Measurements from ENCODE around the gene BICD1. TPM values are rescaled to one million over a fixed set of nuclear protein-coding genes. Genes with fewer than 3 reads are reported as not detected.

The BICD1 gene
- total RNA-seq, 1 donor from 2014 or later = 561 TPM

DNA sequence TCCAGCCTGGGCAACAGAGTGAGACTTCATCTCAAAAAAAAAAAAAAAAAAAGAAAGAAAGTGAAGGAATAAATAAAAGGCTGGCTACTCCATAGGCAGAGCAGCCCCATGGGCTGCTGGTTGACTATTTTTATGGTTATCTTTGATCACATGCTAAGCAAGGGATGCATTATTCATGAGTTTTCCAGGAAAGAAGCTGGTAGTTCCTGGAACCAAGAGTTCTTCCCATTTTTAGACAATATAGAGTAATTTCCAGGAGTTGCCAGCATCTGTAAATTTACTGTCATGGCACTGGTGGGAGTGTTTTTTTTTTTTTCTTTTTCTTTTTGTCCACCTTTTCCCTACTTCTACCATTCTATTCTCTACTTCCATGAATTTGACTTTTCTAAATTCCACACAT lies 316.9 kb downstream of the BICD1 start:
- DNase-seq = no peak
- no peak overlapping the region for H3K4me3 Mint-ChIP-seq (ENCODE audit: unreplicated experiment)

DNA sequence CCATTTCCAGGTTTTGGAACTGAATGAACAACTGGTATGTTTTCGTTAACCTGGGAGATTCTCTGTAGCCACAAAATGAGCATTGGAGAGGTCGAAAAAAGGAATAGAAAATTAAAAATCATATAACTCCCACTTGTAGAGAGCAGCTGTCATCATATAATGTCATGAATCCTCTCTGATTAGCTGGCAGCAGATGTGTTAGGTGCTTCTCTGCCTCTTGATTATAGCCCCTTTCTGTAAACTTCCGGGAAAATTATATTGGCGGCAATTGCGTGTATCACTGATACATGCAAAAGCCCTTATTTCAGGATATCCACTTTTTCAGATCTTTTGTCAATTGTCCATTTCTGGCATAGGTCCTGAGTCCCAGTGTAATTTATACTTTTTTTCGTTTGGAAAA lies 324.4 kb downstream of the BICD1 start:
- no peak for DNase-seq
- Mint-ChIP-seq H3K27me3 (ENCODE audit: unreplicated experiment) (no peaks in the 10 kb centered on the region), H3K27ac (ENCODE audit: unreplicated experiment) (no peak overlapping the region), H3K9me3 (ENCODE audit: unreplicated experiment) (peaks cover 11% of the 10 kb centered on the region), H3K4me1 (ENCODE audit: low read depth, unreplicated experiment) (peaks cover 5% of the 10 kb centered on the region), H3K36me3 (ENCODE audit: unreplicated experiment) (peaks cover 22% of the 10 kb centered on the region), H3K4me3 (ENCODE audit: unreplicated experiment) (no peak overlapping the region)
- TF ChIP-seq, protein P1, sequence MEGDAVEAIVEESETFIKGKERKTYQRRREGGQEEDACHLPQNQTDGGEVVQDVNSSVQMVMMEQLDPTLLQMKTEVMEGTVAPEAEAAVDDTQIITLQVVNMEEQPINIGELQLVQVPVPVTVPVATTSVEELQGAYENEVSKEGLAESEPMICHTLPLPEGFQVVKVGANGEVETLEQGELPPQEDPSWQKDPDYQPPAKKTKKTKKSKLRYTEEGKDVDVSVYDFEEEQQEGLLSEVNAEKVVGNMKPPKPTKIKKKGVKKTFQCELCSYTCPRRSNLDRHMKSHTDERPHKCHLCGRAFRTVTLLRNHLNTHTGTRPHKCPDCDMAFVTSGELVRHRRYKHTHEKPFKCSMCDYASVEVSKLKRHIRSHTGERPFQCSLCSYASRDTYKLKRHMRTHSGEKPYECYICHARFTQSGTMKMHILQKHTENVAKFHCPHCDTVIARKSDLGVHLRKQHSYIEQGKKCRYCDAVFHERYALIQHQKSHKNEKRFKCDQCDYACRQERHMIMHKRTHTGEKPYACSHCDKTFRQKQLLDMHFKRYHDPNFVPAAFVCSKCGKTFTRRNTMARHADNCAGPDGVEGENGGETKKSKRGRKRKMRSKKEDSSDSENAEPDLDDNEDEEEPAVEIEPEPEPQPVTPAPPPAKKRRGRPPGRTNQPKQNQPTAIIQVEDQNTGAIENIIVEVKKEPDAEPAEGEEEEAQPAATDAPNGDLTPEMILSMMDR (IDR thresholded peaks at IDR 0.05; ENCODE audit: partially characterized antibody, unreplicated experiment) = no peak

More for the DNA sequence above, 316.9 kb downstream of the BICD1 start:
- peaks cover 3% of the 10 kb centered on the region for H3K27me3 Mint-ChIP-seq (ENCODE audit: unreplicated experiment)
- TF ChIP-seq, protein P1 (IDR thresholded peaks at IDR 0.05; ENCODE audit: partially characterized antibody, unreplicated experiment) = no peak
- H3K9me3 Mint-ChIP-seq (ENCODE audit: unreplicated experiment) = peaks cover 12% of the 10 kb centered on the region
- peaks cover 26% of the 10 kb centered on the region for H3K36me3 Mint-ChIP-seq (ENCODE audit: unreplicated experiment)
- H3K27ac Mint-ChIP-seq (ENCODE audit: unreplicated experiment) = no peak overlapping the region
- H3K4me1 Mint-ChIP-seq (ENCODE audit: low read depth, unreplicated experiment) = peaks cover 2% of the 10 kb centered on the region

Other genes with a start within 250 kb of the BICD1 start
- 38.3 TPM for gene RESF1, start 147.4 kb upstream of the BICD1 start, total RNA-seq (ENCODE audit: unreplicated experiment)

Measured in glutamatergic neuron (in vitro differentiated cells).